ENCODE measurements around the gene RPS27. TPM values are rescaled to one million over a fixed set of nuclear protein-coding genes. Genes with fewer than 3 reads are reported as not detected.

Gene RPS27
- total RNA-seq, result 1,296 and 1,372 TPM in 2 replicates

GRCh38 chr1:153990468-153991150 lies at the start of gene RPS27:
Gene RPS27 (plus strand): TSS chr1:153990762. CDS start chr1:153990797, 35 bp downstream.
- Mint-ChIP-seq H3K27ac (peak within 1 kb of the TSS; percentile 92), H3K4me1 (ENCODE audit: low read depth) (peaks cover 39% of the 10 kb centered on the region), H3K27me3 (ENCODE audit: low read depth) (no peaks in the 10 kb centered on the region), H3K4me3 (ENCODE audit: low read depth) (peak within 1 kb of the TSS; percentile 88), H3K9me3 (no peaks in the 10 kb centered on the region), H3K36me3 (ENCODE audit: low read depth) (peaks cover 48% of the 10 kb centered on the region)
- intact Hi-C loops (cut with micrococcal nuclease), result loop anchor here (1.0 to 5.0 kb wide), 5 partner anchors 14 to 282 kb away; partner anchors contain the start of genes HAX1 and JTB
- peak; percentile 88 for DNase-seq (ENCODE audit: low spot score)

GRCh38 chr1:153941826-153942725 lies 48.5 kb upstream of the RPS27 start:
- no peaks in the 10 kb centered on the region for H3K27me3 Mint-ChIP-seq (ENCODE audit: low read depth)
- no peak overlapping the region for H3K27ac Mint-ChIP-seq
- peaks cover 68% of the 10 kb centered on the region for H3K36me3 Mint-ChIP-seq (ENCODE audit: low read depth)
- intact Hi-C loops (cut with micrococcal nuclease), result no loop called here
- no peak for DNase-seq (ENCODE audit: low spot score)
- no peak overlapping the region for H3K4me3 Mint-ChIP-seq (ENCODE audit: low read depth)
- H3K9me3 Mint-ChIP-seq, result no peaks in the 10 kb centered on the region
- peaks cover 19% of the 10 kb centered on the region for H3K4me1 Mint-ChIP-seq (ENCODE audit: low read depth)

- no peak for DNase-seq (ENCODE audit: low spot score)
- H3K36me3 Mint-ChIP-seq (ENCODE audit: low read depth), result peaks cover 67% of the 10 kb centered on the region
- intact Hi-C loops (cut with micrococcal nuclease), result no loop called here
- H3K27me3 Mint-ChIP-seq (ENCODE audit: low read depth), result no peaks in the 10 kb centered on the region
- peaks cover 20% of the 10 kb centered on the region for H3K4me1 Mint-ChIP-seq (ENCODE audit: low read depth)
- no peaks in the 10 kb centered on the region for H3K9me3 Mint-ChIP-seq
- no peak overlapping the region for H3K27ac Mint-ChIP-seq
- no peak overlapping the region for H3K4me3 Mint-ChIP-seq (ENCODE audit: low read depth)
Observed at GRCh38 chr1:153942766-153943549, 47.6 kb upstream of the RPS27 start.

- H3K4me3 Mint-ChIP-seq (ENCODE audit: low read depth), result peak overlapping the region; percentile 96
- intact Hi-C loops (cut with micrococcal nuclease), result no loop called here
- H3K4me1 Mint-ChIP-seq (ENCODE audit: low read depth), result peaks cover 20% of the 10 kb centered on the region
- no peak for DNase-seq (ENCODE audit: low spot score)
- H3K36me3 Mint-ChIP-seq (ENCODE audit: low read depth), result peaks cover 74% of the 10 kb centered on the region
- no peaks in the 10 kb centered on the region for H3K9me3 Mint-ChIP-seq
- H3K27ac Mint-ChIP-seq, result peak overlapping the region; percentile 95
- H3K27me3 Mint-ChIP-seq (ENCODE audit: low read depth), result no peaks in the 10 kb centered on the region
Observed at GRCh38 chr1:153944005-153944826, 46.3 kb upstream of the RPS27 start.

- Mint-ChIP-seq H3K27ac (peak overlapping the region; percentile 95), H3K27me3 (ENCODE audit: low read depth) (no peaks in the 10 kb centered on the region), H3K4me1 (ENCODE audit: low read depth) (peaks cover 20% of the 10 kb centered on the region), H3K9me3 (no peaks in the 10 kb centered on the region), H3K4me3 (ENCODE audit: low read depth) (peak overlapping the region; percentile 96), H3K36me3 (ENCODE audit: low read depth) (peaks cover 69% of the 10 kb centered on the region)
- intact Hi-C loops (cut with micrococcal nuclease), result loop anchor here (1.0 kb wide), 2 partner anchors 46 to 123 kb away; partner anchors contain the start of gene RPS27
- no peak for DNase-seq (ENCODE audit: low spot score)
Observed at GRCh38 chr1:153944827-153945117, 45.8 kb upstream of the RPS27 start.

GRCh38 chr1:153945131-153945794 lies 45.3 kb upstream of the RPS27 start:
- no peaks in the 10 kb centered on the region for H3K27me3 Mint-ChIP-seq (ENCODE audit: low read depth)
- intact Hi-C loops (cut with micrococcal nuclease), result loop anchor here (1.0 kb wide), 2 partner anchors 45 to 124 kb away; partner anchors contain the start of gene RPS27
- peaks cover 69% of the 10 kb centered on the region for H3K36me3 Mint-ChIP-seq (ENCODE audit: low read depth)
- peak; percentile 74 for DNase-seq (ENCODE audit: low spot score)
- H3K4me1 Mint-ChIP-seq (ENCODE audit: low read depth), result peaks cover 20% of the 10 kb centered on the region
- H3K27ac Mint-ChIP-seq, result peak overlapping the region; percentile 95
- H3K4me3 Mint-ChIP-seq (ENCODE audit: low read depth), result peak overlapping the region; percentile 96
- no peaks in the 10 kb centered on the region for H3K9me3 Mint-ChIP-seq

- Mint-ChIP-seq H3K9me3 (no peaks in the 10 kb centered on the region), H3K36me3 (ENCODE audit: low read depth) (peaks cover 69% of the 10 kb centered on the region), H3K27ac (peak overlapping the region; percentile 95), H3K4me3 (ENCODE audit: low read depth) (peak overlapping the region; percentile 96), H3K4me1 (ENCODE audit: low read depth) (peaks cover 22% of the 10 kb centered on the region), H3K27me3 (ENCODE audit: low read depth) (no peaks in the 10 kb centered on the region)
- DNase-seq (ENCODE audit: low spot score), result peak; percentile 73
- intact Hi-C loops (cut with micrococcal nuclease), result loop anchor here (1.0 to 2.0 kb wide), 7 partner anchors 12 to 274 kb away; partner anchors contain the start of genes CRTC2, RPS27 and UBAP2L
Observed at GRCh38 chr1:153945795-153946621, 44.6 kb upstream of the RPS27 start.

GRCh38 chr1:153946622-153947241 lies 43.8 kb upstream of the RPS27 start, which contains the start of gene DENND4B:
Gene DENND4B (minus strand): TSS chr1:153946718. CDS start chr1:153944374, 2,344 bp downstream.
- peaks cover 71% of the 10 kb centered on the region for H3K36me3 Mint-ChIP-seq (ENCODE audit: low read depth)
- H3K9me3 Mint-ChIP-seq, result no peaks in the 10 kb centered on the region
- intact Hi-C loops (cut with micrococcal nuclease), result loop anchor here (1.0 to 2.0 kb wide), 5 partner anchors 12 to 274 kb away; partner anchors contain the start of genes CRTC2 and UBAP2L
- no peaks in the 10 kb centered on the region for H3K27me3 Mint-ChIP-seq (ENCODE audit: low read depth)
- DNase-seq (ENCODE audit: low spot score), result peak; percentile 70
- H3K4me3 Mint-ChIP-seq (ENCODE audit: low read depth), result peak within 1 kb of the TSS; percentile 96
- peaks cover 22% of the 10 kb centered on the region for H3K4me1 Mint-ChIP-seq (ENCODE audit: low read depth)
- H3K27ac Mint-ChIP-seq, result peak within 1 kb of the TSS; percentile 95

- peaks cover 68% of the 10 kb centered on the region for H3K36me3 Mint-ChIP-seq (ENCODE audit: low read depth)
- peaks cover 18% of the 10 kb centered on the region for H3K4me1 Mint-ChIP-seq (ENCODE audit: low read depth)
- H3K27me3 Mint-ChIP-seq (ENCODE audit: low read depth), result no peaks in the 10 kb centered on the region
- H3K4me3 Mint-ChIP-seq (ENCODE audit: low read depth), result no peak overlapping the region
- no peaks in the 10 kb centered on the region for H3K9me3 Mint-ChIP-seq
- no peak overlapping the region for H3K27ac Mint-ChIP-seq
- no peak for DNase-seq (ENCODE audit: low spot score)
- intact Hi-C loops (cut with micrococcal nuclease), result no loop called here
Observed at GRCh38 chr1:153951183-153951582, 39.4 kb upstream of the RPS27 start.

GRCh38 chr1:153951801-153952200 lies 38.8 kb upstream of the RPS27 start:
- H3K9me3 Mint-ChIP-seq, result no peaks in the 10 kb centered on the region
- no peak overlapping the region for H3K27ac Mint-ChIP-seq
- peaks cover 67% of the 10 kb centered on the region for H3K36me3 Mint-ChIP-seq (ENCODE audit: low read depth)
- DNase-seq (ENCODE audit: low spot score), result no peak
- intact Hi-C loops (cut with micrococcal nuclease), result no loop called here
- no peaks in the 10 kb centered on the region for H3K27me3 Mint-ChIP-seq (ENCODE audit: low read depth)
- H3K4me3 Mint-ChIP-seq (ENCODE audit: low read depth), result no peak overlapping the region
- H3K4me1 Mint-ChIP-seq (ENCODE audit: low read depth), result peaks cover 22% of the 10 kb centered on the region

Data from activated T-helper 2 cell treated with anti-CD3 and anti-CD28 coated beads, Interferon-gamma antibody, Interleukin-2, Interleukin-4, amounts not matched to agents 10 μg/mL and 5 μg/mL and 100 μg/mL, durations not matched to agents 14 hours and 24 hours and 36 hours (primary cell).